Right ventricle myocardium inferior (tissue), 1 donor: ENCODE data around the gene ARHGAP32. TPM values are rescaled to one million over a fixed set of nuclear protein-coding genes. Genes with fewer than 3 reads are reported as not detected.
A peak's percentile ranks its signal among the peaks of the same experiment; 100 is the strongest.

Source experiments
- ATAC-seq: fragments of 200-7000 bp; cut with Tn5 transposase; one replicate; pipeline ENCODE4 v1.9.1; 2020; ENCODE audit warnings: mild to moderate bottlenecking, moderate library complexity
- DNase-seq: peaks from one replicate; pipeline ENCODE4 v3.0.0; 2021; ENCODE audit errors: missing footprints
- intact Hi-C: fragments of 100-400 bp; cut with DNase I; formaldehyde crosslinking; loops from one replicate; pipeline ENCODE4 v1.11.0; 2022
- total RNA-seq: library from RNA; stranded (reverse); fragmentation: NEBNext Ultra II Directional; extraction: Animal tissue kit (Norgen Biotek cat#: 25700); gene quantifications from one replicate; pipeline ENCODE4 v1.2.1, GENCODE V29; 2021
- donor health status: DM: no; HTN: yes; CAD: no; lungs with severe emphysema.

Gene ARHGAP32
- total RNA-seq, 1 donor from 2014 or later = 6.4 TPM

- intact Hi-C loops = no loop called here
- ATAC-seq = no peak
- DNase-seq = no peak
Measured at GRCh38 chr11:128946648-128947047, 245.5 kb downstream of the ARHGAP32 start.

GRCh38 chr11:128943428-128943976, 248.6 kb downstream of the ARHGAP32 start:
- DNase-seq = no peak
- intact Hi-C loops = no loop called here
- no peak for ATAC-seq

DNA sequence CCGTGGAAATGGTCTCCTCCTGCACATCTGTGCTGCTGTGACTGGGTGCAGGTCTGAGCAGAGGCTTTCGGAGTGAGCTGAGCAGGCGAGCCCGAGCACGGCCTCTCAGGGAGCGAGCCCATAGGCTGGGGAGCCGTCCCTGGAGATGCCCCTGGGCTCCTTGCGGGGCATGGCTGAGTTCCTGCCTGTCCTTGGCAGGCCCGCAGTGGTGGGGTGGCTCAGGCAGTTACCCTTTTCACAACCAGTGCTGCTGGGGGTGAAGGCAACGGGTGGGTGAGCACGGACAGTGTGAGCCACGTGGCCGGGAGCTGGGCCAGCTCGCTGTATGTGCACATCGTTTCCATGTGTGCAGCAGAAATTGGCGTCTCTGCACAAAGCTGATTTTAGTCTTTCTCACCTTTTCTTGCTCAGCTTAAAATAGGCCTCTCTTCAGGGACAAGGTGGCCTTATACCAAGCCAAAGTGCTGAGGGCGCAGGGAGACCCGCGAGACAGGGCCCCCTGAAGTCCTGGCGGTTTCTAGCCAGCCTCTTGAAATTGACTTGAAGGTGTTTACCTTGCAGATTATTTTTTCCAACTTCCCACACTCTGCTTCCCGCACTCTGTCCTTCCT, 249.2 kb downstream of the ARHGAP32 start, which contains the start of gene TP53AIP1:
Gene TP53AIP1 (minus strand): TSS at position 55 of the 611 bp plus-strand sequence. CDS start 5,053 bp downstream, outside the sequence.
- intact Hi-C loops = no loop called here
- DNase-seq = no peak
- peak; percentile 17 for ATAC-seq

DNA sequence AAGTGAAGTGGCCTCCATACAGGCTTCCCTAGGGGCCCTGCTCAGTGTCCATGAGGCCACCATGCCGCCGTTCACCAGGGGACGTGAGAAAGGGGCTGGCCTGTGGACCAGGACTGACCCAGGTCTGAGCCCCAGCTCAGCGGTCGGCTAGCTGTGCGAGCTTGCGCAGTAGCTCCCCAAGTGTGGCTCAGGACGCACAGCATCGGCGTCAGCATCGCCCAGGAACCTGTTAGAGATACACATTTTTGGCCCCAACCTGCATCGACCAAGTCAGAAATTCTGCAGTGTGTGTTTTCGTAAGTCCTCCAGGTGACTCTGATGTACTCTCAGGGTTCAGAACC, 249.9 kb downstream of the ARHGAP32 start:
- intact Hi-C loops = no loop called here
- ATAC-seq (no peak), DNase-seq (no peak)

DNA sequence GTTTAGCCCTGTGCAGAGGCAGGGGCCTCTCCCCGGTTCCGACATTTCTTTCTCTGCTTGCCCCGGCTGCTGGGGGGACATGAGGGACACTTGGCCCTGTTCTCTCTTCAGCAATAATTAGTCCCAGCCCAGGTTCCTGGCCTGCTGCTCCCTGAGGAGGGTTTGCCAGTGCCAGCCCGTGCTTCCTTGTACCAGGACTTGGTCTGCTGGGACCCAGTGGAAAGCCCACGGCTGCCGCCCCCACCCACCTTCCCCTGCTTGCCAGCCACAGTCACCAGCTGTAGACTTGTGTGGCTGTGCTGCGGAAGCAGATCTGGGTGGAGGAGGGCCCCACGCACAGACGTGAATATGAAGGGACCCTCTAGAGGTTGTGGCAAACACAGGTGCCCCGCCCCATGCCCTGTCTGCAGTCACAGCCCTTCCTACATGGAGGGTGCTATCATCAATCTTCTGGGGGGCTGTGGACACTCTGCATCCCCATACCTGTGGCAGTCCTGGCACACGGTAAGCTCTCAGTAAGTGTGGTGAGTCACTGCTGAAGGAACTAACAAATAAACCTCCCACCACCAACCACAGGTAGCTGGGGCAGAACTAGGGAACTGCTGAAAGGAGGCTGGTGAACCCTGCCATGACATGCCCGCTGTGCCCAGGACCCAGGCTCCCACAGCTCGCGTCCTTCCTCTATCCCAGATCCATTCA, 250.4 kb downstream of the ARHGAP32 start:
- DNase-seq (no peak), ATAC-seq (no peak)
- intact Hi-C loops = no loop called here

- no peak for ATAC-seq
- intact Hi-C loops = no loop called here
- DNase-seq = no peak
Measured at GRCh38 chr11:128941110-128941509, 251.0 kb downstream of the ARHGAP32 start.

DNA sequence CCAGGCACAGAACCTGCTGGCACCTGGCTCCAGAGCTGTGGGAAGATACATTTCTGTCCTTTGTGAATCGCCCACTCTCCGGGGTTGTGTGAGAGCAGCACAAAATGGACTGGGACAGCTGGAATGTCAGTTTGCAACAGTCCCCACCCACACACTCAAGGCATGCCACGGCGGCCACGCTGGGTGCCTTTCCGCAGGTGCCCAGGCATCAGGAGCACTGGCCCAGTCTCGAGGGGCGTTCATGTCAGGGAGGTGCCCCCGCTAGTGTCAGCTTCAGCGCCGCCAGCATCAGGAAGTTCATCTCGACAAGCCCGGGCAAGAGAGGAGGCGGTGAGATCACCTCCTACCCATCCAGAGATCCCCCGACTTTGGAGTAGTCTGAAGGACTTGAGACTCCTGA, 251.5 kb downstream of the ARHGAP32 start:
- intact Hi-C loops = no loop called here
- DNase-seq (no peak), ATAC-seq (no peak)

- intact Hi-C loops = no loop called here
- DNase-seq (no peak), ATAC-seq (no peak)
Measured at GRCh38 chr11:128940156-128940555, 252.0 kb downstream of the ARHGAP32 start.

GRCh38 chr11:128939591-128939990, 252.5 kb downstream of the ARHGAP32 start:
- no peak for ATAC-seq
- no peak for DNase-seq
- intact Hi-C loops = no loop called here

DNA sequence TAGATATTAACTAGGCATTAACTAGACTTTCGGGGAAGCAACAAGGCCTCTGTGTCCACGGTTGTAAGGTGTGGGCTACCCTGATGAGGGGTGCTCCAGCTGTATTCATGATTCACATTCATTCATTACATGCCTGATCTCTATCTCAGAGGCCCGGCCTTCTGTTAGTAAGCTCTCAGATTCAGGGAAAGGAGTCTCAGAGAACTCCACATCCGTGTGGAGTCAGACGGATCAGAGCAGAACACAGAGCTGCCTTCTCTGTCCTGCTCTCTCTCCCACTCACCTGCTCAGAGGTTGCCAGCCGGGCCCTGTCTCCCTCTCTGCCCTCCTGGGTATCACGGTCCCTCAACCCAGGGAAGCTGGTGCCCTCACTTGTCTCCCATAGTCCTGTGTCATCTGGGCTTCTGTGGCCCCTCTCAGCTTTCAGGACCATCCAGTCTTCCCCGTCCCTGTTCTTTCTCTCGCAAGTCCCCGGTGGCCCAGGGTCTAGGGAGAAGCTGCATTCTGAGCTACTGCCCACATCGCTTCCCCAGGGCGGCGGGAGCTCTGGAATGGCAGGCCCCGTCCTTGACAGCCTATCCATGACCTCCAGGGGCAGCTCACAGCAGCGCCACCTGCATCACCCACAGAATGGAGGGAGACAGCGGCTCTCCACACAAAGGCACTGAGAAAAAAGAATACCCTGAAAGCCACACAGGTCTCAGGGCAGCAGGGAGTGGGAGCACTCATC, 253.8 kb downstream of the ARHGAP32 start:
- no peak for ATAC-seq
- intact Hi-C loops = no loop called here
- no peak for DNase-seq

- intact Hi-C loops = no loop called here
- no peak for DNase-seq
- no peak for ATAC-seq
Measured at GRCh38 chr11:128937480-128937879, 254.6 kb downstream of the ARHGAP32 start.

DNA sequence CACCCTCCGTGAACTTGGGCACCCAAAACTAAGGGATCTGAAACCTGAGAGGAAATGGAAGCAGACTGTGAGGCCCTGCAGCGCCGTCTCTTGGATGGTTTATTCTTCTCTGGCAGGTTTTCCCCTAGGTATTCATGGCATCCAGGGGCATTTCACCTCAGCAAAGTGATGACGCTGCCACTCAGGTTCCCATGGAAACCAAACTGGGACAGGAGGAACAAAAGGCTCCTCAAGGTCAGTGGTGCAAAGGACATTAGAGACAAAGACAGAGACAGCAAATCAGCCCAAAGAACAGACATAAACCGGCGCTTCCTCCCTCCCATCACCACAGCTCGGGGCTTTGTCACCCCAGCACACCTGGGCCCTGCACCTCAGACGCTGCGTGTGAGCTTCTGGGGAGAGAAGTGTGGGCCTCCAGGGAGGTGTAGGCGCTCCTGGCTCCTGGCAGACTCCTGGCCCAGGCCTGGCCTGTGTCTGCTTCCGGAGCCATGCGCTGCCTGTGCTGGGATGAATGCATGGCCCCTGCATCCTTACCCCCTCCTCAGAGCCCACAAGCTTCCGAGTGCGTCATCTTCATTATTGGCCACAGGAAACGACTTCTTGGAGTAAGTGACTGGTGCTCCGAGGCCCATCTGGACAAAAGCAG, 255.4 kb downstream of the ARHGAP32 start:
- no peak for DNase-seq
- no peak for ATAC-seq
- intact Hi-C loops = no loop called here

DNA sequence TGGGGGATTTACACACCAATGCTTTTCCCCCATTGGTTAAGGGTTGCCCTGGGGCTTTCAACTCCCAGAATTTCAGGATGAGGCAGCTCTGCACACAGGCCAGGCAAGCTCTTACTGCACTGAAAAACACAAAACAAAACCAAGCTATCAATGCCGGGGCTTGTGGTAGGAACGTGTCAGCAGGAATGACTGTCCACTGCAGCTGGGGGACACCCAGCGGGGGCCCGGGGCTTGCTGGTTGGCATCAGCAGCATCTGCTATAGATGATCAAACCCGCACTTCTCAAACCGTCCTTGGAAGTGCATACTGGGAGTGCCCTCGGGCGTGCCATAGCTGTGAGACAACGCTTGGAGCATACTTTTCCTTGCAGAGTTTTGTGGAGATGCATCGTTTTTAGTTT, 257.2 kb downstream of the ARHGAP32 start:
- DNase-seq = no peak
- no peak for ATAC-seq
- intact Hi-C loops = no loop called here

- no peak for DNase-seq
- no peak for ATAC-seq
- intact Hi-C loops = no loop called here
Measured at GRCh38 chr11:128934351-128934750, 257.8 kb downstream of the ARHGAP32 start.

DNA sequence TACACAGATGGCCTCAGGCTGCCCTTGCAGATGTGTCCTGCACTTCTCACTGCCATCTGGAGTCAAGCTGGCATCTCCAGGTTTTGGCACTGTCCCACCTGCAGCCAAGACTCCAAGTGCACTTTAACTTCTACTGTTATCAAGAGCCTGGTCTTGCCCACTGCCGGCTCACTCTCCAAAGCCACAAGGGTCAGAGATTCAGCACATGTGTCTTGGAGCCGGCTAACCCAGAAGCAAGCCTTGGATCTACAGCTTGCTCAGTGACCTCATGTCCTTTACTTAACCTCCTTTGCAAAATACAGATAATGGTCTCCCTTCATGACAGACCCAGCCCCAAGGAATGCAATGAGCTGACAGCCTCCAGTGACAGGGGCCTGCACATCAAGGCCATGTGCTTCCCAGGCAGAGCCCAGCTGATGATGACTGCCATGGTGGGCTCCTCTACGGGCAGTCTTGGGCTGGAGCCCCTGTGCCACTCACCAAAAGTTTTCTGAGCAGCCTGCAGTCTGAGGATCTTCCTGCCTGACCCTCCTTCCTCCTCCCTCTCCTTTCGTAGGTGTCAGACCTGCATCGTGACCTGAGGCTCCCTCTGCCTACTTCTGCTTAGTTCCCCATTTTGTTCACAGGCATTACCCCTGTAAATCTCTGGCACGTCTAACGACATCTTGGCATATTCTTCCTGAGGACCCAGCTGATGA, 258.5 kb downstream of the ARHGAP32 start:
- ATAC-seq = no peak

DNA sequence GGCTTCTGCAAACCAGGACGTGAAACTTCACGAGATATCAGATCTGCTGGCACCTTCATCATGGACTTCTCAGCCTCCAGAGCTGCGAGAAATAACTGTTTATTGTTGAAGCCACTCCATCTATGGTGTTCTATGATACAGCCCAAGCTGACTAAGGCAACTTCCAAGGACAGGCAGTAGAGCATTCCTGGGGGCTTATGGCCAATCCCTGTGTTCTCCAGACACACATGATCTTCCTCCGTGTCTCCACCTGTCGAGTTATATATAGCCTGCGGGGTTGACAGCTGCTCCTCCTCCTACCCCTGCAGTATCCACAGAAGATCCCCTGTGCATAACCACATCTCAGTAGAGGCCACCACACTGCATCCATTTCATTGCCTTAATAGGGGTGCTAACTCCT, 260.5 kb downstream of the ARHGAP32 start:
- DNase-seq (no peak), ATAC-seq (no peak)
- intact Hi-C loops = no loop called here

More for the DNA sequence above, 258.5 kb downstream of the ARHGAP32 start:
- DNase-seq = no peak
- intact Hi-C loops = no loop called here

DNA sequence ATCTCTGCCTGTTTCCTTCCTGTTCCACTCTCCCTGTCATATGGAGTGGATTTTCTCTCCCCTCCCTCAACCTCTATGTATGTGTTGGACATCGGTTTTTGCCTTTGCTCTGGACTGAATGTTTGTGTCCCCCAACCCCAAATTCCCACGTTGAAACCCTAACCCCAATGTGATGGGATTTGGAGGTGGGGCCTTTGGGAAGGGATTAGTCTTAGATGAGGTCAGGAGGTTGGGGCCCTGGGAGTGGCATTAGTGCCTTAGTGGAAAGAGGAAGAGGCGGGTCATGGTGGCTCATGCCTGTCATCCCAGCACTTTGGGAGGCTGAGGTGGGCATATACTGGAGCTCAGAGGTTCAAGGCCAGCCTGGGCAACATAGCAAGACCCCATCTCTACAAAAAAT, 261.1 kb downstream of the ARHGAP32 start:
- DNase-seq = no peak
- ATAC-seq = no peak
- intact Hi-C loops = no loop called here

- ATAC-seq (no peak), DNase-seq (no peak)
- intact Hi-C loops = no loop called here
Measured at GRCh38 chr11:128929991-128930390, 262.1 kb downstream of the ARHGAP32 start.

DNA sequence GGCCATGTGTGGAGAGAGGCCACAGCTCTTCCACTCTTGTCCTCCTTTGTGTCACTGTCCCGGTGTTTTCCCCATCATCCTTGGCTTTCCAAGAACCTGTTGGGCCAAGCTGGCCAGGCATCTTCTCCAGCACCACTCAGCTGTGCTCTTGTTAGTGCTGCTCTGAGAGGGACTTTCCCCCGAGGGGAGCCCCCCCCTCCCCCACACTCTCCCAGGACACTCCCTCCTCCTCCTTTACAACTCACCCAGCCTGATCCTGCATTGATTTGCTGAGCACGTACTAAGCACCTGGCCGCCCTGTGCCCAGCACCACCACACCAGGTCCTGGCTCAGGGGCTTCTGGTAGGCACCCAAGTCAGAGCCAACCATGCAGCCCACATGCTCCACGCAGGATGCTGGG, 262.7 kb downstream of the ARHGAP32 start:
- intact Hi-C loops = no loop called here

More for the DNA sequence above, 262.7 kb downstream of the ARHGAP32 start:
- DNase-seq (no peak), ATAC-seq (no peak)
